ENCODE results near the gene RANBP10. TPM values are rescaled to one million over a fixed set of nuclear protein-coding genes. Genes with fewer than 3 reads are reported as not detected.

Gene RANBP10
- total and polyA plus RNA-seq, 9 of the 15 experiments (the other 6 are each of a cell fraction or from before 2014, with no cell fraction given), result 0.61 to 19.3 (median 5.9) TPM

DNA sequence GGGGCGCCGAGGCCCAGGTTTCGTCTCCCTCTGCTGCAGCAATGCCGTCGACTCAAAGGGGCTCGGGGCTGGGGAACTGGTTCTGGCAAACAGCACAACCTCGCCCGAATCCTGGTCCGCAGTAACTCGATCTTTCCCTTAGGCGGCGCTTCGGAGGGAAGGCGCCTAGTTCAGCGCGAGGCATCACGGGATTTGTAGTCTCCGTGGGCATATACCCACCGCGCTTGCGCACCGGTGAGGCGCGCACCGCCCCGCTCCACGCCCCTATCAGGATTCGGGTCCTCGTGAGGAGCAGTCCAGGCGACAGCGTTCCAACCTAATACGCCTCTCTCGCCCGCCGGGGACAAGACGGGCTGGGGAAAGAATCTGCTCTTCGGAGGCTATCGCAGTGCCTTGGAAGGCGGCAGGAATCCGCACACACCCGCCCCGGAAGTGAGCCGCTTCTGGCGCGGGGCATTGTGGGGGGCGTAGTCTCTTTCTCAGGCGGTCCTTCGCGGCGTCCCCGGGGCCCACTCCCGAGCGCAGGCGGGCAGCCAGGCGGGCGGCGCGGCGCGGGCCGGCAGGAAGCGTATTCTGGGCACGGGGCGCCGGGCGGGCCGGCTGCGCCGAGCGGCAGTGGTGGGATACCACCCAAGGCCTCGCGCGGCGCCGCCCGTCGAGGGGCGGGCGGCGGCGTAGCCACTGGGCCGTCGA, 35.6 kb upstream of the RANBP10 start, which contains the start of gene THAP11 (continued):
- TF ChIP-seq ZNF75A (CRISPR knock-in tag; IDR thresholded peaks at IDR 0.05) (no peak), NFIC (IDR thresholded peaks at IDR 0.05) (no peak; the same call in 1 of the 2 replicates), ZKSCAN3 (CRISPR knock-in tag; IDR thresholded peaks at IDR 0.05) (no peak), SLC30A9 (CRISPR knock-in tag; IDR thresholded peaks at IDR 0.05) (no peak), ZNF146 (CRISPR knock-in tag; IDR thresholded peaks at IDR 0.05; ENCODE audit: unreplicated experiment) (no peak), ARNT (IDR thresholded peaks at IDR 0.05) (no peak), KDM1A (IDR thresholded peaks at IDR 0.05) (no peak), ZNF695 (CRISPR knock-in tag; IDR thresholded peaks at IDR 0.05) (no peak), ZEB2 (IDR thresholded peaks at IDR 0.05) (no peak), SRSF9 (IDR thresholded peaks at IDR 0.05; ENCODE audit: borderline replicate concordance, low read depth, low read length) (no peak), NCOA2 (IDR thresholded peaks at IDR 0.05; ENCODE audit: partially characterized antibody in 2 of 2) (no peak), RUNX1 (IDR thresholded peaks at IDR 0.05; ENCODE audit: low read depth) (no peak), ZNF384 (IDR thresholded peaks at IDR 0.05; ENCODE audit: low read depth, low read length) (no peak), ETS2 (tag; IDR thresholded peaks at IDR 0.05; ENCODE audit: borderline replicate concordance, poor library complexity, severe bottlenecking) (no peak), CBX3 (IDR thresholded peaks at IDR 0.05; ENCODE audit: borderline replicate concordance in 1 of 2, low read length in 2 of 2) (peak in 1 of 2 experiments; percentile 87; a peak in 2 of 3 replicates), PTRF (tag; IDR thresholded peaks at IDR 0.05) (no peak), XRCC4 (IDR thresholded peaks at IDR 0.05; ENCODE audit: extremely low read depth, insufficient read depth, insufficient read length) (no peak), ZNF586 (CRISPR knock-in tag; conservative IDR thresholded peaks at IDR 0.05) (no peak), ZNF282 (CRISPR knock-in tag; IDR thresholded peaks at IDR 0.05) (no peak), HNRNPUL1 (IDR thresholded peaks at IDR 0.05; ENCODE audit: low read length) (no peak), ZNF165 (CRISPR knock-in tag; IDR thresholded peaks at IDR 0.05; ENCODE audit: borderline replicate concordance) (no peak), RNF2 (IDR thresholded peaks at IDR 0.05) (peak; percentile 70), TRIM28 (IDR thresholded peaks at IDR 0.05) (no peak; the same call in 1 of the 2 replicates)
- TF ChIP-seq, protein P1, sequence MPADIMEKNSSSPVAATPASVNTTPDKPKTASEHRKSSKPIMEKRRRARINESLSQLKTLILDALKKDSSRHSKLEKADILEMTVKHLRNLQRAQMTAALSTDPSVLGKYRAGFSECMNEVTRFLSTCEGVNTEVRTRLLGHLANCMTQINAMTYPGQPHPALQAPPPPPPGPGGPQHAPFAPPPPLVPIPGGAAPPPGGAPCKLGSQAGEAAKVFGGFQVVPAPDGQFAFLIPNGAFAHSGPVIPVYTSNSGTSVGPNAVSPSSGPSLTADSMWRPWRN (IDR thresholded peaks at IDR 0.05; ENCODE audit: low read depth), result no peak
- TF ChIP-seq, protein P2, sequence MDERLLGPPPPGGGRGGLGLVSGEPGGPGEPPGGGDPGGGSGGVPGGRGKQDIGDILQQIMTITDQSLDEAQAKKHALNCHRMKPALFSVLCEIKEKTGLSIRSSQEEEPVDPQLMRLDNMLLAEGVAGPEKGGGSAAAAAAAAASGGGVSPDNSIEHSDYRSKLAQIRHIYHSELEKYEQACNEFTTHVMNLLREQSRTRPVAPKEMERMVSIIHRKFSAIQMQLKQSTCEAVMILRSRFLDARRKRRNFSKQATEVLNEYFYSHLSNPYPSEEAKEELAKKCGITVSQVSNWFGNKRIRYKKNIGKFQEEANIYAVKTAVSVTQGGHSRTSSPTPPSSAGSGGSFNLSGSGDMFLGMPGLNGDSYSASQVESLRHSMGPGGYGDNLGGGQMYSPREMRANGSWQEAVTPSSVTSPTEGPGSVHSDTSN (CRISPR knock-in tag; IDR thresholded peaks at IDR 0.05; ENCODE audit: low read depth), result no peak
- TF ChIP-seq, protein P2 (tag; conservative IDR thresholded peaks at IDR 0.05; ENCODE audit: low read depth), result no peak
- TF ChIP-seq, protein P3, sequence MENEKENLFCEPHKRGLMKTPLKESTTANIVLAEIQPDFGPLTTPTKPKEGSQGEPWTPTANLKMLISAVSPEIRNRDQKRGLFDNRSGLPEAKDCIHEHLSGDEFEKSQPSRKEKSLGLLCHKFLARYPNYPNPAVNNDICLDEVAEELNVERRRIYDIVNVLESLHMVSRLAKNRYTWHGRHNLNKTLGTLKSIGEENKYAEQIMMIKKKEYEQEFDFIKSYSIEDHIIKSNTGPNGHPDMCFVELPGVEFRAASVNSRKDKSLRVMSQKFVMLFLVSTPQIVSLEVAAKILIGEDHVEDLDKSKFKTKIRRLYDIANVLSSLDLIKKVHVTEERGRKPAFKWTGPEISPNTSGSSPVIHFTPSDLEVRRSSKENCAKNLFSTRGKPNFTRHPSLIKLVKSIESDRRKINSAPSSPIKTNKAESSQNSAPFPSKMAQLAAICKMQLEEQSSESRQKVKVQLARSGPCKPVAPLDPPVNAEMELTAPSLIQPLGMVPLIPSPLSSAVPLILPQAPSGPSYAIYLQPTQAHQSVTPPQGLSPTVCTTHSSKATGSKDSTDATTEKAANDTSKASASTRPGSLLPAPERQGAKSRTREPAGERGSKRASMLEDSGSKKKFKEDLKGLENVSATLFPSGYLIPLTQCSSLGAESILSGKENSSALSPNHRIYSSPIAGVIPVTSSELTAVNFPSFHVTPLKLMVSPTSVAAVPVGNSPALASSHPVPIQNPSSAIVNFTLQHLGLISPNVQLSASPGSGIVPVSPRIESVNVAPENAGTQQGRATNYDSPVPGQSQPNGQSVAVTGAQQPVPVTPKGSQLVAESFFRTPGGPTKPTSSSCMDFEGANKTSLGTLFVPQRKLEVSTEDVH (IDR thresholded peaks at IDR 0.05; ENCODE audit: low read depth, partially characterized antibody), result no peak
